ENCODE results near the gene BCDIN3D. TPM values are rescaled to one million over a fixed set of nuclear protein-coding genes. Genes with fewer than 3 reads are reported as not detected.

BCDIN3D gene
- total RNA-seq, 1 donor from 2014 or later = 5.3 TPM

DNA sequence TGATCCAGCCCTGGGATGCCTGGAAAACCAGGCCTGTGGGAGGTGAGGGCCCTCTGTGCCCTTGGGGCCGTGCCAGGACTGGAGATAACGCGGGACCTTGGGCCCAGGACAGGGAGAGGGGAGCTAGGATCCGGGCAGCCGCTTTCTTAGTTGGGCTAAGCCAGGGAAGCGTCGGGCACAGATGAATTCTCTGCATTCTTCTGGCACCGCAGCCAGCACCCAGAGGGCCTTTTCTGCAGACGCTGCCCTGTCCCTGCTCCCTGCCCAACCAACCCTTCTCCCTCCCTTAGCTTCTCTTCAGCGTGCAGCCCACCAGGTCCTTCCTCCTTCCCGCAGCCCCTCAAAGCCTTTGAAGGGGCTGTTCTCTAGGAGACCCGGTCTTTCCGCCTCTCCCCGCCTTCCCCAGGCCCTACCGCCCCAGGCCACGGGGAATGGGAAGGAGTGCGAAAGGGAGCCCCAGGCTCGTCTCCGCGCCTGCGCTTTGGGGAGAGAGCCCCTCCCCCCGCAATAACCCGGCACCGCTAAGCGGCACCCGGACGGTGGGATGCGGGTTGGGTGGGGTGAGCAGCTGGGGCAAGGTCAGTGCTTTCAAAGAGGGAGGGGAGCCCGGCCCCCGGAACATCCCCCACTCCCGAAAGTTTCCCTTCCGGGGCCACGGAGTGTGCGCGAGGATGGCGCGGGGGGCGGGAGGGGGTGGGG, 15.4 kb downstream of the BCDIN3D start:
- H3K4me3 Mint-ChIP-seq = peak overlapping the region; percentile 91
- H3K4me1 Mint-ChIP-seq = peaks cover 28% of the 10 kb centered on the region
- no peaks in the 10 kb centered on the region for H3K27me3 Mint-ChIP-seq (ENCODE audit: low read depth)
- DNase-seq (ENCODE audit: low spot score in 2 of 2, unreplicated experiment in 2 of 2) = peak; percentile 62 to 83
- no peaks in the 10 kb centered on the region for H3K9me3 Mint-ChIP-seq
- TF ChIP-seq CTCF (IDR thresholded peaks at IDR 0.05; ENCODE audit: unreplicated experiment) = no peak
- H3K27ac Mint-ChIP-seq = peak overlapping the region; percentile 96
- H3K36me3 Mint-ChIP-seq = peaks cover 3% of the 10 kb centered on the region

GRCh38 chr12:49827051-49827400, 15.9 kb downstream of the BCDIN3D start:
- Mint-ChIP-seq H3K27me3 (ENCODE audit: low read depth) (no peaks in the 10 kb centered on the region), H3K4me3 (peak overlapping the region; percentile 91), H3K9me3 (no peaks in the 10 kb centered on the region), H3K27ac (peak overlapping the region; percentile 96), H3K4me1 (peaks cover 28% of the 10 kb centered on the region), H3K36me3 (peaks cover 3% of the 10 kb centered on the region)
- TF ChIP-seq CTCF (IDR thresholded peaks at IDR 0.05; ENCODE audit: unreplicated experiment) = no peak
- no peak for DNase-seq (ENCODE audit: low spot score in 2 of 2, unreplicated experiment in 2 of 2)

GRCh38 chr12:49825971-49826421, 16.9 kb downstream of the BCDIN3D start:
- Mint-ChIP-seq H3K36me3 (peaks cover 3% of the 10 kb centered on the region), H3K4me3 (peak overlapping the region; percentile 91), H3K4me1 (peaks cover 28% of the 10 kb centered on the region), H3K27me3 (ENCODE audit: low read depth) (no peaks in the 10 kb centered on the region), H3K9me3 (no peaks in the 10 kb centered on the region), H3K27ac (peak overlapping the region; percentile 96)
- no peak for TF ChIP-seq CTCF (IDR thresholded peaks at IDR 0.05; ENCODE audit: unreplicated experiment)
- no peak for DNase-seq (ENCODE audit: low spot score in 2 of 2, unreplicated experiment in 2 of 2)

DNA sequence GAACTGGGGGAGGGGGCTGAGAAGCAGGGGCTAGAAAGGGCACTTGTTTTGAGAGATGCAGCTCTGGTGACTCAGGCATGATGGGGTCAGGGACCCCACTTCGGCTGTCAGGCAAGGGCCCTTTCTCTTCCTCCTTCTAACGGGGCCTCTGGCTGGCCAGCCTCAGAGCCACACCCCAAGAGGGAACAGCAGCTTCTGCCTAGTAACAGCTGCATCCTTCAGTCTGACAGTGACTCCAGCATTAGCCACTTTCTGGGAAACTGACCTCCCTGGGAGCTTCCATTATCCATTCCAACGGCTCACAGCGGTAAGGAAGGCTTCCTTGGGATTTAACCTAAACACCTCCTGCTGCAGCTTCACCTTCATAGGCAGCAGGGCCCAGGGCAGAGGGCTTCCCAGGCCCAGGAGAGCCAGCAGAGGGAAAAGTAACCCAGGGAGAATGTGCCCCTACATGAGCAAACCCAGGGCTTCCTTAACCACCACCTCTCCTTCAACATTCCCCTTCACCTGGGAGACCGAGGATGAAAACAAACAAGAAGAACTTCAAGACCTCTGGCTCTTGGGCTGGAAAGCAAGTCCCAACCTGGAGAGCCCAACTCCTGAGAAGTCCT, 17.4 kb downstream of the BCDIN3D start:
- Mint-ChIP-seq H3K4me3 (peak overlapping the region; percentile 22), H3K27ac (no peak overlapping the region), H3K36me3 (peaks cover 3% of the 10 kb centered on the region), H3K27me3 (ENCODE audit: low read depth) (no peaks in the 10 kb centered on the region), H3K4me1 (peaks cover 28% of the 10 kb centered on the region), H3K9me3 (no peaks in the 10 kb centered on the region)
- DNase-seq (ENCODE audit: low spot score in 2 of 2, unreplicated experiment in 2 of 2) = no peak
- TF ChIP-seq CTCF (IDR thresholded peaks at IDR 0.05; ENCODE audit: unreplicated experiment) = no peak

GRCh38 chr12:49824895-49825294, 18.0 kb downstream of the BCDIN3D start:
- TF ChIP-seq CTCF (IDR thresholded peaks at IDR 0.05; ENCODE audit: unreplicated experiment) = no peak
- H3K27ac Mint-ChIP-seq = no peak overlapping the region
- peaks cover 28% of the 10 kb centered on the region for H3K4me1 Mint-ChIP-seq
- peak overlapping the region; percentile 22 for H3K4me3 Mint-ChIP-seq
- no peak for DNase-seq (ENCODE audit: low spot score in 2 of 2, unreplicated experiment in 2 of 2)
- H3K36me3 Mint-ChIP-seq = peaks cover 3% of the 10 kb centered on the region
- no peaks in the 10 kb centered on the region for H3K27me3 Mint-ChIP-seq (ENCODE audit: low read depth)
- H3K9me3 Mint-ChIP-seq = no peaks in the 10 kb centered on the region

Measured in mesothelial cell of epicardium (in vitro differentiated cells).